WTC11 (cell line): Measurements from ENCODE around the gene EEIG1. TPM values are rescaled to one million over a fixed set of nuclear protein-coding genes. Genes with fewer than 3 reads are reported as not detected.

Source experiments
- ATAC-seq: fragments of 200-7000 bp; cut with Tn5 transposase; 2 replicates; pipeline ENCODE4 v1.10.0; 2021; ENCODE audit warnings: mild to moderate bottlenecking, moderate library complexity
- CTCF ChIA-PET: fragments of 300-600 bp; sonication (Branson Sonifier 250); formaldehyde crosslinking; loops from one replicate; lab custom pipeline; 2021; ENCODE audit warnings: antibody characterized with exemption; lab: Charles Lee
- POLR2A ChIA-PET: fragments of 350-600 bp; sonication (Branson Sonifier 250); formaldehyde crosslinking; loops from one replicate; lab custom pipeline; 2021; ENCODE audit warnings: antibody characterized with exemption; lab: Charles Lee
- DNase-seq: peaks from one replicate; pipeline ENCODE4 v3.0.0; 2021; ENCODE audit warnings: low spot score
- H3K27ac Mint-ChIP-seq: 2 replicates; pipeline ENCODE4 v1.8.0; 2021; ENCODE audit warnings: mixed read lengths
- H3K27me3 Mint-ChIP-seq: 2 replicates; pipeline ENCODE4 v1.8.0; 2021; ENCODE audit warnings: low read depth, mild to moderate bottlenecking, moderate library complexity, mixed read lengths
- H3K36me3 Mint-ChIP-seq: 2 replicates; pipeline ENCODE4 v1.8.0; 2021; ENCODE audit warnings: mixed read lengths
- H3K4me1 Mint-ChIP-seq: 2 replicates; pipeline ENCODE4 v1.8.0; 2022; ENCODE audit warnings: mixed read lengths
- H3K4me3 Mint-ChIP-seq: 2 replicates; pipeline ENCODE4 v1.8.0; 2021; ENCODE audit warnings: mild to moderate bottlenecking, moderate library complexity, mixed read lengths
- H3K9me3 Mint-ChIP-seq: 2 replicates; pipeline ENCODE4 v1.8.0; 2021; ENCODE audit warnings: mixed read lengths
- AFF4 ChIP-seq: sonication (generic); formaldehyde crosslinking; IDR thresholded peaks from 2 replicates; pipeline ENCODE4 v1.8.1; 2023; ENCODE audit warnings: mild to moderate bottlenecking, missing genetic modification reagents, borderline replicate concordance
- ATF1 ChIP-seq: sonication (generic); formaldehyde crosslinking; IDR thresholded peaks from 2 replicates; pipeline ENCODE4 v1.8.1; 2023; ENCODE audit warnings: mild to moderate bottlenecking, moderate library complexity, missing genetic modification reagents
- ATF2 ChIP-seq: sonication (generic); formaldehyde crosslinking; IDR thresholded peaks from 2 replicates; pipeline ENCODE4 v1.8.1; 2022; ENCODE audit warnings: low read depth, missing genetic modification reagents, borderline replicate concordance
- E2F4 ChIP-seq: sonication (generic); formaldehyde crosslinking; IDR thresholded peaks from 2 replicates; pipeline ENCODE4 v1.8.1; 2022; ENCODE audit warnings: low read depth, mild to moderate bottlenecking, moderate library complexity, missing genetic modification reagents, borderline replicate concordance
- ELF4 ChIP-seq: sonication (generic); formaldehyde crosslinking; IDR thresholded peaks from 2 replicates; pipeline ENCODE4 v1.8.1; 2022; ENCODE audit warnings: low read depth, mild to moderate bottlenecking, moderate library complexity, missing genetic modification reagents
- FOXJ3 ChIP-seq: sonication (generic); formaldehyde crosslinking; IDR thresholded peaks from 2 replicates; pipeline ENCODE4 v1.9.0; 2021; ENCODE audit warnings: missing genetic modification reagents, mild to moderate bottlenecking, borderline replicate concordance
- FOXK1 ChIP-seq: sonication (generic); formaldehyde crosslinking; IDR thresholded peaks from 2 replicates; pipeline ENCODE4 v1.8.0; 2022; ENCODE audit warnings: mild to moderate bottlenecking, moderate library complexity, missing genetic modification reagents
- JUN ChIP-seq: sonication (generic); formaldehyde crosslinking; IDR thresholded peaks from 2 replicates; pipeline ENCODE4 v1.8.0; 2023; ENCODE audit warnings: mild to moderate bottlenecking, missing genetic modification reagents
- KAT7 ChIP-seq: sonication (generic); formaldehyde crosslinking; IDR thresholded peaks from 2 replicates; pipeline ENCODE4 v1.8.1; 2023; ENCODE audit warnings: missing genetic modification reagents, mild to moderate bottlenecking, borderline replicate concordance
- MLX ChIP-seq: sonication (generic); formaldehyde crosslinking; IDR thresholded peaks from 2 replicates; pipeline ENCODE4 v1.8.1; 2023; ENCODE audit warnings: mild to moderate bottlenecking, missing genetic modification reagents, moderate library complexity
- MYBL2 ChIP-seq: sonication (generic); formaldehyde crosslinking; IDR thresholded peaks from 2 replicates; pipeline ENCODE4 v1.8.1; 2023; ENCODE audit warnings: mild to moderate bottlenecking, moderate library complexity, missing genetic modification reagents
- NR1H2 ChIP-seq: sonication (generic); formaldehyde crosslinking; IDR thresholded peaks from 2 replicates; pipeline ENCODE4 v1.9.0; 2021; ENCODE audit warnings: mild to moderate bottlenecking, moderate library complexity, missing genetic modification reagents
- PRDM15 ChIP-seq: sonication (generic); formaldehyde crosslinking; IDR thresholded peaks from 2 replicates; pipeline ENCODE4 v1.8.0; 2022; ENCODE audit warnings: missing genetic modification reagents
- RORB ChIP-seq: fragments of 250-450 bp; sonication (Bioruptor Pico); IDR thresholded peaks from 2 replicates; pipeline ENCODE4 v1.9.0; 2021; ENCODE audit warnings: mild to moderate bottlenecking
- SMAD3 ChIP-seq: sonication (generic); formaldehyde crosslinking; IDR thresholded peaks from 2 replicates; pipeline ENCODE4 v1.8.0; 2022; ENCODE audit warnings: missing genetic modification reagents, mild to moderate bottlenecking, borderline replicate concordance
- SMAD4 ChIP-seq: sonication (generic); formaldehyde crosslinking; IDR thresholded peaks from 2 replicates; pipeline ENCODE4 v1.8.0; 2022; ENCODE audit warnings: mild to moderate bottlenecking, missing genetic modification reagents
- SP1 ChIP-seq: sonication (generic); formaldehyde crosslinking; conservative IDR thresholded peaks from 2 replicates; pipeline ENCODE4 v1.8.1; 2022; ENCODE audit warnings: missing genetic modification reagents
- TP53 ChIP-seq: sonication (generic); formaldehyde crosslinking; IDR thresholded peaks from 2 replicates; pipeline ENCODE4 v1.8.1; 2023; ENCODE audit warnings: mild to moderate bottlenecking, missing genetic modification reagents
- ZBTB21 ChIP-seq: sonication (generic); formaldehyde crosslinking; IDR thresholded peaks from 2 replicates; pipeline ENCODE4 v1.8.1; 2023; ENCODE audit warnings: mild to moderate bottlenecking, missing genetic modification reagents, borderline replicate concordance
- total RNA-seq: library from RNA; stranded (reverse); gene quantifications from 3 replicates; pipeline ENCODE4 v1.2.3, GENCODE V29; 2021

EEIG1 gene
- total RNA-seq, 1 experiment from 2014 or later = 66.4 TPM

GRCh38 chr9:127936347-127936852 is 44.4 kb downstream of the EEIG1 start:
- ChIA-PET CTCF (interaction anchor here (0.9 to 2.0 kb wide), 4 partner anchors 15 to 181 kb away, joined by 3 to 5 read pairs (median 4); no protein-coding TSS in a partner anchor), POLR2A (interaction anchor here (0.5 kb wide), 1 partner anchor 109 kb away, joined by 4 read pairs; no protein-coding TSS in a partner anchor)
- Mint-ChIP-seq H3K27ac (no peak overlapping the region), H3K9me3 (no peaks in the 10 kb centered on the region), H3K4me1 (peaks cover 22% of the 10 kb centered on the region), H3K36me3 (peaks cover 3% of the 10 kb centered on the region; the same call in 1 of the 2 replicates), H3K27me3 (no peaks in the 10 kb centered on the region), H3K4me3 (peak overlapping the region; percentile 90)
- TF ChIP-seq FOXK1 (CRISPR knock-in tag) (no peak), SMAD4 (CRISPR knock-in tag) (no peak), RORB (no peak), TP53 (CRISPR knock-in tag) (no peak), E2F4 (no peak), FOXJ3 (CRISPR knock-in tag) (no peak), SMAD3 (CRISPR knock-in tag) (no peak), MLX (no peak), ATF1 (CRISPR knock-in tag) (no peak)
- DNase-seq (no peak), ATAC-seq (no peak)

- TF ChIP-seq JUN (CRISPR knock-in tag) (no peak), ATF2 (no peak), ELF4 (CRISPR knock-in tag) (no peak), ZBTB21 (CRISPR knock-in tag) (no peak), SP1 (CRISPR knock-in tag) (no peak), MYBL2 (CRISPR knock-in tag) (no peak), AFF4 (CRISPR knock-in tag) (no peak), NR1H2 (CRISPR knock-in tag) (no peak), SMAD3 (CRISPR knock-in tag) (no peak), PRDM15 (CRISPR knock-in tag) (no peak), FOXK1 (CRISPR knock-in tag) (no peak), ATF1 (CRISPR knock-in tag) (no peak), KAT7 (no peak)
- Mint-ChIP-seq H3K27ac (no peak overlapping the region), H3K9me3 (no peaks in the 10 kb centered on the region), H3K27me3 (no peaks in the 10 kb centered on the region), H3K4me3 (peak overlapping the region; percentile 90), H3K36me3 (peaks cover 3% of the 10 kb centered on the region; the same call in 1 of the 2 replicates), H3K4me1 (peaks cover 28% of the 10 kb centered on the region)
- ChIA-PET CTCF (interaction anchor here (4.5 kb wide), 1 partner anchor 7 kb away, joined by 40 read pairs; no protein-coding TSS in a partner anchor), POLR2A (no interaction called here)
- no peak for DNase-seq
- no peak for ATAC-seq
Observed at GRCh38 chr9:127935765-127936221, 45.0 kb downstream of the EEIG1 start.
